Fibroblast of lung (primary cell): ENCODE results near the gene DCAF16. TPM values are rescaled to one million over a fixed set of nuclear protein-coding genes. Genes with fewer than 3 reads are reported as not detected.

Experiments
- DNase-seq, 2 donors: peaks; one replicate each; pipeline versions ENCODE4 v3.0.0 to v3.0.0-alpha.2; 2010; ENCODE audit warnings: low read depth in 2 of 2
- H2AFZ ChIP-seq: 2 replicates; pipeline ENCODE4 v1.5.1; 2012; ENCODE audit warnings: low read length, control low read depth, inconsistent platforms
- H3K27ac ChIP-seq: 2 replicates; pipeline ENCODE4 v1.5.1; 2011; ENCODE audit warnings: low read length, control low read depth; ENCODE audit not compliant: insufficient read depth
- H3K27me3 ChIP-seq: 2 replicates; pipeline ENCODE4 v1.5.1; 2011; ENCODE audit warnings: mild to moderate bottlenecking, low read length; ENCODE audit not compliant: control insufficient read depth, insufficient read depth
- H3K36me3 ChIP-seq: 2 replicates; pipeline ENCODE4 v1.5.1; 2011; ENCODE audit warnings: low read length; ENCODE audit not compliant: control insufficient read depth, insufficient read depth
- H3K4me1 ChIP-seq: 2 replicates; pipeline ENCODE4 v1.5.1; 2011; ENCODE audit warnings: low read length; ENCODE audit not compliant: control insufficient read depth, insufficient read depth; ENCODE audit errors: extremely low read depth
- H3K4me2 ChIP-seq: 2 replicates; pipeline ENCODE4 v1.5.1; 2011; ENCODE audit warnings: low read length, control low read depth; ENCODE audit not compliant: insufficient read depth; ENCODE audit errors: extremely low read depth
- H3K4me3 ChIP-seq, 4 experiments: fragments of 200-600 bp in 1 of 4; sonication (generic) in 1 of 4; replicated peaks in 1 of 4; 2 replicates each; pipeline ENCODE4 v1.5.1; 2011 to 2016; ENCODE audit warnings: low read length in 4 of 4, low read depth in 3 of 4, mild to moderate bottlenecking in 3 of 4, control low read depth in 2 of 4, inconsistent platforms in 1 of 4, mixed read lengths in 1 of 4; ENCODE audit not compliant: insufficient read depth in 1 of 4; ENCODE audit errors: control extremely low read depth in 1 of 4
- H3K79me2 ChIP-seq: 2 replicates; pipeline ENCODE4 v1.5.1; 2012; ENCODE audit warnings: mild to moderate bottlenecking, low read length, inconsistent platforms; ENCODE audit not compliant: control insufficient read depth, insufficient read depth
- H3K9ac ChIP-seq: 2 replicates; pipeline ENCODE4 v1.5.1; 2011; ENCODE audit warnings: mild to moderate bottlenecking, low read length, control low read depth; ENCODE audit not compliant: insufficient read depth
- H3K9me3 ChIP-seq: 2 replicates; pipeline ENCODE4 v1.5.1; 2012; ENCODE audit warnings: low read depth, low read length; ENCODE audit not compliant: control insufficient read depth, insufficient read depth
- H4K20me1 ChIP-seq: 2 replicates; pipeline ENCODE4 v1.5.1; 2011; ENCODE audit warnings: low read length; ENCODE audit not compliant: control insufficient read depth, insufficient read depth; ENCODE audit errors: extremely low read depth
- CTCF ChIP-seq, 2 donors: IDR thresholded peaks in 1 of 2; conservative IDR thresholded peaks in 1 of 2; 1 replicate in 1 of 2; 2 replicates in 1 of 2; pipeline ENCODE4 v1.5.1; 2011 to 2012; ENCODE audit warnings: low read length in 2 of 2, control low read depth in 1 of 2, inconsistent platforms in 1 of 2, low read depth in 1 of 2, mild to moderate bottlenecking in 1 of 2
- EZH2 ChIP-seq: IDR thresholded peaks from 2 replicates; pipeline ENCODE4 v1.5.1; 2012; ENCODE audit warnings: low read length, control low read depth, mild to moderate bottlenecking; ENCODE audit errors: missing control alignments
- polyA plus RNA-seq, 2 donors: library from polyadenylated mRNA; depleted of rRNA in 1 of 2; stranded (reverse) in 1 of 2; unstranded in 1 of 2; fragments of >200 nt; gene quantifications; 2 replicates each; pipeline ENCODE4 v1.2.1, GENCODE V29; 2011 to 2012; ENCODE audit warnings: missing spikeins in 1 of 2
- total RNA-seq: library from RNA; depleted of rRNA; stranded (reverse); fragments of >200 nt; gene quantifications from 2 replicates; pipeline ENCODE4 v1.2.1, GENCODE V29; 2014

The DCAF16 gene
- total and polyA plus RNA-seq, 2 donors (not counting 1 experiment from before 2014, with no cell fraction given) = 20.0 to 25.4 TPM

DNA sequence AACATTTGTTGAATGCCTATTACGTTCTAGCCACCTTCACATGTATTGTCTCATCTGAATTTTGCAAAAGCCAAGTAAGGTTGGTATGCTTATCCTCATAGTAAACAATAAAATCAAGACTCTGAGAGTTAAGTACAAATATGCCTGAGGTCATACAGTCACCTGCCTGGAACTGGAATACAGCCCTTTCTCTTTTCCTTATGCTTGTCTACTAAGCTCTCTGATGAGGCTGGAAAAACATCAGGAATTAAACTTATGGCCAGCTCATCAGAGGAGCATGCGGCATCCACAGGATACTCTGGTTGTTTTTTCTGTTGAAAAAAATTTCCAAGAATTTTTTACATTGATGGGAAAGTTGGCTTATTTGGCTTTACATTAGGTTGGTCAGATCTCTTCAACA, 35.7 kb upstream of the DCAF16 start:
- Histone ChIP-seq H3K4me2 (no peak overlapping the region), H3K36me3 (peaks cover 3% of the 10 kb centered on the region)
- DNase-seq = peak in 1 of 2 donors; percentile 34

GRCh38 chr4:17823871-17824669, 13.5 kb upstream of the DCAF16 start:
- no peaks in the 10 kb centered on the region for H3K4me1 ChIP-seq
- DNase-seq = peak in 1 of 2 donors; percentile 37
- H2AFZ ChIP-seq = peak overlapping the region; percentile 74
- peaks cover 13% of the 10 kb centered on the region for H3K79me2 ChIP-seq
- no peak overlapping the region for H3K4me2 ChIP-seq
- no peaks in the 10 kb centered on the region for H3K27me3 ChIP-seq
- H3K36me3 ChIP-seq = no peaks in the 10 kb centered on the region
- no peaks in the 10 kb centered on the region for H4K20me1 ChIP-seq
- H3K9ac ChIP-seq = no peak overlapping the region
- TF ChIP-seq CTCF (conservative IDR thresholded peaks at IDR 0.05 in 1 of 2, IDR thresholded peaks at IDR 0.05 in 1 of 2; ENCODE audit: low read depth in 1 of 2, low read length in 2 of 2) (no peak), EZH2 (no peak)
- H3K27ac ChIP-seq = no peak overlapping the region
- H3K9me3 ChIP-seq = no peaks in the 10 kb centered on the region
- H3K4me3 ChIP-seq = no peak overlapping the region

More for the DNA sequence above, 35.7 kb upstream of the DCAF16 start:
- H3K4me3 ChIP-seq = no peak overlapping the region
- H2AFZ ChIP-seq = no peak overlapping the region
- H3K9me3 ChIP-seq = no peaks in the 10 kb centered on the region
- no peaks in the 10 kb centered on the region for H3K27me3 ChIP-seq
- H3K9ac ChIP-seq = no peak overlapping the region
- H3K27ac ChIP-seq = no peak overlapping the region
- TF ChIP-seq EZH2 (no peak), CTCF (conservative IDR thresholded peaks at IDR 0.05 in 1 of 2, IDR thresholded peaks at IDR 0.05 in 1 of 2; ENCODE audit: low read depth in 1 of 2, low read length in 2 of 2) (no peak)
- H3K4me1 ChIP-seq = no peaks in the 10 kb centered on the region
- no peaks in the 10 kb centered on the region for H4K20me1 ChIP-seq
- H3K79me2 ChIP-seq = no peaks in the 10 kb centered on the region

GRCh38 chr4:17817027-17817426, 6.5 kb upstream of the DCAF16 start:
- Histone ChIP-seq H3K27ac (no peak overlapping the region), H3K36me3 (no peaks in the 10 kb centered on the region), H3K4me2 (peak overlapping the region; percentile 63), H3K4me1 (peaks cover 2% of the 10 kb centered on the region), H3K27me3 (no peaks in the 10 kb centered on the region), H4K20me1 (no peaks in the 10 kb centered on the region), H3K9ac (no peak overlapping the region), H2AFZ (peak overlapping the region; percentile 54), H3K9me3 (no peaks in the 10 kb centered on the region), H3K4me3 (peak overlapping the region in 1 of 4 experiments; percentile 32), H3K79me2 (peaks cover 62% of the 10 kb centered on the region)
- peak; percentile 69 to 87 for DNase-seq
- TF ChIP-seq CTCF (conservative IDR thresholded peaks at IDR 0.05 in 1 of 2, IDR thresholded peaks at IDR 0.05 in 1 of 2; ENCODE audit: low read depth in 1 of 2, low read length in 2 of 2) (peak; percentile 53 to 59), EZH2 (no peak)
